ENCODE measurements around the gene RPS14. TPM values are rescaled to one million over a fixed set of nuclear protein-coding genes. Genes with fewer than 3 reads are reported as not detected.

RPS14 gene
- total and polyA plus RNA-seq, 9 of the 15 experiments (the other 6 are each of a cell fraction or from before 2014, with no cell fraction given), result 1,824 to 5,983 (median 3,017) TPM

DNA sequence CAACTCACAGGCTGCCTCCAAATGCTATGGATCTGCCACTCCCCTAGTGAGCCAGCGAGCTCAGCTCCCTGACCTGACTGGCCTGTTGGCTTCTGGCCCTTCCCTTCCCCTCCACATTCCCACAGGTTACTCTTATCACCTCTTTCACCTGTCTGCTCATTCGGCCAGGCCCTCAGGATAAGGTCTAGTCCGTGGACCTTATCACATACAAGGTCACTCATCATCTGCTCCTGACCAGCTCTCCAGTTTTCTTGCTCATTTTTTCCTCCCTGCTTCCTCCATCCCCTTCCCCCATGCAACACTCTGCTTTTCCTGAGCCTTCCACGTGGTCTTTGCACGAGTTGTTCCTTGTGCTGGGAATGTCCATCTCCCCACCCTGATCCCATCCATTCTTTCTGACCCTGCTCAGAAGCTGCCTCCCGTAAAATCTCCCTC is 32.5 kb upstream of the RPS14 start (continued):
- TF ChIP-seq MTA1 (IDR thresholded peaks at IDR 0.05; ENCODE audit: borderline replicate concordance) (peak; percentile 87), ZNF274 (IDR thresholded peaks at IDR 0.05; ENCODE audit: borderline replicate concordance, low read depth, low read length) (no peak), ZNF140 (CRISPR knock-in tag; IDR thresholded peaks at IDR 0.05) (no peak), SIN3B (IDR thresholded peaks at IDR 0.05; ENCODE audit: low read depth) (no peak), XRCC4 (IDR thresholded peaks at IDR 0.05; ENCODE audit: extremely low read depth, insufficient read depth, insufficient read length) (no peak), CHD2 (IDR thresholded peaks at IDR 0.05; ENCODE audit: low read depth, low read length) (no peak), RB1 (IDR thresholded peaks at IDR 0.05; ENCODE audit: low read depth) (no peak), NUFIP1 (IDR thresholded peaks at IDR 0.05; ENCODE audit: partially characterized antibody) (no peak), TCFL5 (CRISPR knock-in tag; conservative IDR thresholded peaks at IDR 0.05) (no peak), ARNT (IDR thresholded peaks at IDR 0.05) (peak; percentile 59 to 80; a peak in 2 of 4 replicates), E2F6 (IDR thresholded peaks at IDR 0.05; ENCODE audit: borderline replicate concordance in 1 of 2, extremely low read depth in 1 of 2, insufficient read depth in 1 of 2, insufficient read length in 1 of 2, low read depth in 1 of 2, low read length in 1 of 2, poor library complexity in 1 of 2, severe bottlenecking in 1 of 2) (no peak), AFF4 (CRISPR knock-in tag; IDR thresholded peaks at IDR 0.05) (no peak), RAD21 (CRISPR knock-in tag; conservative IDR thresholded peaks at IDR 0.05 in 1 of 2, IDR thresholded peaks at IDR 0.05 in 1 of 2) (no peak), ZNF41 (CRISPR knock-in tag; conservative IDR thresholded peaks at IDR 0.05) (no peak), ZEB2 (IDR thresholded peaks at IDR 0.05) (peak; percentile 99), HDGF (IDR thresholded peaks at IDR 0.05) (peak; percentile 89; the same call in 1 of the 2 replicates), NFRKB (IDR thresholded peaks at IDR 0.05; ENCODE audit: low read depth) (no peak), MECOM (CRISPR knock-in tag; IDR thresholded peaks at IDR 0.05) (peak; percentile 66; the same call in 1 of the 2 replicates), YBX1 (IDR thresholded peaks at IDR 0.05) (no peak), MTF1 (CRISPR knock-in tag; IDR thresholded peaks at IDR 0.05; ENCODE audit: borderline replicate concordance) (no peak), ZC3H11A (IDR thresholded peaks at IDR 0.05; ENCODE audit: low read depth, low read length) (no peak), PPARD (CRISPR knock-in tag; IDR thresholded peaks at IDR 0.05) (no peak), KLF6 (CRISPR knock-in tag; IDR thresholded peaks at IDR 0.05; ENCODE audit: borderline replicate concordance) (no peak)
- TF ChIP-seq, protein P1, sequence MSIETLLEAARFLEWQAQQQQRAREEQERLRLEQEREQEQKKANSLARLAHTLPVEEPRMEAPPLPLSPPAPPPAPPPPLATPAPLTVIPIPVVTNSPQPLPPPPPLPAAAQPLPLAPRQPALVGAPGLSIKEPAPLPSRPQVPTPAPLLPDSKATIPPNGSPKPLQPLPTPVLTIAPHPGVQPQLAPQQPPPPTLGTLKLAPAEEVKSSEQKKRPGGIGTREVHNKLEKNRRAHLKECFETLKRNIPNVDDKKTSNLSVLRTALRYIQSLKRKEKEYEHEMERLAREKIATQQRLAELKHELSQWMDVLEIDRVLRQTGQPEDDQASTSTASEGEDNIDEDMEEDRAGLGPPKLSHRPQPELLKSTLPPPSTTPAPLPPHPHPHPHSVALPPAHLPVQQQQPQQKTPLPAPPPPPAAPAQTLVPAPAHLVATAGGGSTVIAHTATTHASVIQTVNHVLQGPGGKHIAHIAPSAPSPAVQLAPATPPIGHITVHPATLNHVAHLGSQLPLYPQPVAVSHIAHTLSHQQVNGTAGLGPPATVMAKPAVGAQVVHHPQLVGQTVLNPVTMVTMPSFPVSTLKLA (conservative IDR thresholded peaks at IDR 0.05), result peak; percentile 79 to 88
